ENCODE results near the gene ABTB2. TPM values are rescaled to one million over a fixed set of nuclear protein-coding genes. Genes with fewer than 3 reads are reported as not detected.
A peak's percentile ranks its signal among the peaks of the same experiment; 100 is the strongest.

Gene ABTB2
- total and polyA plus RNA-seq, 2 of the 8 experiments (the other 6 are each of a cell fraction or from before 2014, with no cell fraction given), result 7.7 to 10.2 TPM

GRCh38 chr11:34105957-34106504 is 251.8 kb downstream of the ABTB2 start:
- Histone ChIP-seq H3K18ac (ENCODE audit: extremely low read depth, low read length) (no peak overlapping the region), H3K14ac (ENCODE audit: insufficient read length) (no peak overlapping the region), H3K23me2 (ENCODE audit: low read depth, low read length) (peaks cover 9% of the 10 kb centered on the region), H3K23ac (ENCODE audit: insufficient read length) (no peak overlapping the region), H2AK5ac (ENCODE audit: low read depth, low read length) (no peak overlapping the region; the same call in 1 of the 2 replicates), H3K27me3 (replicated peaks in 1 of 4; ENCODE audit: control insufficient read depth in 3 of 4, extremely low read depth in 1 of 4, insufficient read depth in 3 of 4, low read length in 3 of 4) (no peaks in the 10 kb centered on the region), H2BK12ac (ENCODE audit: low read depth, low read length) (no peak overlapping the region), H2AFZ (ENCODE audit: low read length) (peak overlapping the region; percentile 43; the same call in 1 of the 2 replicates), H3K56ac (replicated peaks; ENCODE audit: insufficient read length, low read depth, low read length) (no peak overlapping the region), H4K20me1 (replicated peaks in 1 of 2; ENCODE audit: control insufficient read depth in 1 of 2, insufficient read depth in 2 of 2, low read length in 2 of 2) (no peaks in the 10 kb centered on the region), H4K8ac (ENCODE audit: extremely low read depth, insufficient read depth, low read length) (peak overlapping the region; percentile 96; the same call in 1 of the 2 replicates), H3K4me1 (replicated peaks in 1 of 4; ENCODE audit: control insufficient read depth in 3 of 4, insufficient read depth in 4 of 4, low read length in 3 of 4) (peaks cover 0 to 2% (median 0%) of the 10 kb centered on the region in 4 experiments; a peak in 1 of 7 replicates), H3K9me3 (ENCODE audit: insufficient read depth in 2 of 2, low read depth in 1 of 2, low read length in 1 of 2) (no peaks in the 10 kb centered on the region), H3K9ac (replicated peaks in 1 of 4; ENCODE audit: extremely low read depth in 1 of 4, low read depth in 3 of 4, low read length in 3 of 4) (peak overlapping the region; percentile 76 to 97 (median 90)), H4K5ac (ENCODE audit: insufficient read length, low read depth, low read length) (no peak overlapping the region), H3K4me2 (ENCODE audit: insufficient read depth in 1 of 2, low read depth in 2 of 2, low read length in 2 of 2) (peak overlapping the region; percentile 83 to 86), H2BK15ac (ENCODE audit: low read length) (no peak overlapping the region), H3K4me3 (ENCODE audit: extremely low read depth in 1 of 4, insufficient read depth in 2 of 4, low read depth in 3 of 4, low read length in 4 of 4) (peak overlapping the region; percentile 71 to 95 (median 91)), H4K91ac (replicated peaks; ENCODE audit: insufficient read length, low read length) (no peak overlapping the region), H2BK5ac (ENCODE audit: low read depth, low read length) (no peak overlapping the region), H3K27ac (ENCODE audit: low read depth, low read length) (peak overlapping the region; percentile 95), H3K4ac (replicated peaks; ENCODE audit: insufficient read length, low read depth, low read length) (peak overlapping the region; percentile 70), H2BK120ac (replicated peaks; ENCODE audit: low read depth, low read length) (no peak overlapping the region), H3K36me3 (ENCODE audit: control insufficient read depth in 2 of 4, insufficient read depth in 4 of 4, low read length in 3 of 4) (peaks cover 12 to 31% (median 26%) of the 10 kb centered on the region in 4 experiments), H2BK20ac (ENCODE audit: low read length) (no peak overlapping the region), H3K79me2 (ENCODE audit: control insufficient read depth in 1 of 2, insufficient read depth in 2 of 2, low read length in 2 of 2) (peaks cover 7 to 31% of the 10 kb centered on the region in 2 experiments), H3K79me1 (ENCODE audit: low read depth, low read length) (0 out of 2 replicates have a peak, but pooled peaks cover 2% of the 10 kb centered on the region)
- ChIA-PET POLR2A (ENCODE audit: partially characterized antibody) (interaction anchor here (0.7 to 6.1 kb wide), 21 partner anchors 8 to 354 kb away, joined by 3 to 81 read pairs (median 4); partner anchors contain the start of gene CAPRIN1), CTCF (ENCODE audit: partially characterized antibody) (interaction anchor here (1.0 to 1.1 kb wide), 2 partner anchors 298 to 386 kb away, joined by 3 to 4 read pairs; no protein-coding TSS in a partner anchor)
- TF ChIP-seq HDAC2 (IDR thresholded peaks at IDR 0.05; ENCODE audit: borderline replicate concordance in 1 of 2, low read depth in 2 of 2, low read length in 2 of 2) (peak in 1 of 2 experiments; percentile 42; a peak in 1 of 4 replicates), HDAC6 (IDR thresholded peaks at IDR 0.05; ENCODE audit: low read depth, low read length) (no peak)
- FAIRE-seq (no peak), DNase-seq (ENCODE audit: low read depth in 1 of 2, low spot score in 2 of 2) (no peak)
- WGBS, 2 experiments (ENCODE audit: extremely low coverage in 1 of 2, insufficient coverage in 1 of 2, insufficient read length in 1 of 2, insufficient replicate concordance in 2 of 2, low coverage in 1 of 2, low lambda C conversion rate in 2 of 2, missing lambda C conversion rate in 1 of 2), result 4% methylated on average over 17 of the region's 17 CpGs; no CpG with 5 or more reads in 1 of the 2 experiments
